Omental fat pad (tissue), 4 donors: ENCODE measurements around the gene HDGFL1. TPM values are rescaled to one million over a fixed set of nuclear protein-coding genes. Genes with fewer than 3 reads are reported as not detected.

Source experiments
- ATAC-seq: fragments of 150-250 bp; one replicate; pipeline ENCODE4 v1.9.1; 2016; ENCODE audit warnings: mild to moderate bottlenecking, moderate library complexity; ENCODE audit not compliant: low FRiP score
- DNase-seq: peaks from one replicate; pipeline ENCODE4 v3.0.0-alpha.2; 2019; ENCODE audit warnings: low spot score
- CTCF ChIP-seq, 3 donors: fragments of 450-650 bp; IDR thresholded peaks; one replicate each; pipeline ENCODE4 v1.5.1; 2016 to 2017; ENCODE audit warnings: antibody characterized with exemption in 3 of 3, mild to moderate bottlenecking in 3 of 3, moderate library complexity in 2 of 3
- total RNA-seq, 4 donors: library from RNA; depleted of rRNA; stranded (reverse); fragments of >200 nt; gene quantifications; one replicate each; pipeline ENCODE4 v1.1.0, GENCODE V29; 2016

The HDGFL1 gene
- total RNA-seq, 4 donors from 2014 or later: not detected

GRCh38 chr6:22568854-22569253 is 512 bp upstream of the HDGFL1 start:
- no peak for DNase-seq
- TF ChIP-seq CTCF (IDR thresholded peaks at IDR 0.05): no peak
- ATAC-seq: no peak

GRCh38 chr6:22570185-22570551 is 802 bp downstream of the HDGFL1 start:
- ATAC-seq (no peak), DNase-seq (no peak)
- no peak for TF ChIP-seq CTCF (IDR thresholded peaks at IDR 0.05)

GRCh38 chr6:22575190-22575589 is 5.8 kb downstream of the HDGFL1 start:
- ATAC-seq (no peak), DNase-seq (no peak)
- no peak for TF ChIP-seq CTCF (IDR thresholded peaks at IDR 0.05)

GRCh38 chr6:22579439-22579838 is 10.1 kb downstream of the HDGFL1 start:
- DNase-seq: no peak
- TF ChIP-seq CTCF (IDR thresholded peaks at IDR 0.05): no peak
- ATAC-seq: no peak

GRCh38 chr6:22580337-22580736 is 11.0 kb downstream of the HDGFL1 start:
- TF ChIP-seq CTCF (IDR thresholded peaks at IDR 0.05): no peak
- DNase-seq: no peak
- ATAC-seq: no peak

- no peak for TF ChIP-seq CTCF (IDR thresholded peaks at IDR 0.05)
- DNase-seq (no peak), ATAC-seq (no peak)
These were observed 13.2 kb downstream of the HDGFL1 start for GRCh38 chr6:22582417-22583205.

GRCh38 chr6:22583230-22583629 is 13.9 kb downstream of the HDGFL1 start:
- no peak for ATAC-seq
- no peak for DNase-seq
- no peak for TF ChIP-seq CTCF (IDR thresholded peaks at IDR 0.05)
